ENCODE measurements around the gene BAAT.

DNA sequence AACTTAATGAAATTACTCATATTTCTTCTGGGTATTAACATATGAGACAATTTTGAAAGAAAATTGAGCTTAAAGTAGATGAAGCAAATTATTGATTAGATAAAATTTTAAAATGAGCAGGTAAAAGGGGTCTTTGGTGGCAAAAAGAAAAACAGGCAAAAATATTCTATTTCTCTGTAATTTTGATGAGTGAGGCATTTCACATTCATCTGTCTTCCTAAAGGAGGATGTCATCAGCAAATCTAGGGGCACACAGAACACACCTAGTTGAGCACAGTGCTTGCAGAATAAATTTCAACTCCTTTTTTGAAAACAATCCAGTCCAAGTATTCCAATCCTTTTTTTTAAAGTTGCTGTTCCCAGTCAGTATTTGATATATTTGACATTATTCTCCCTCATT lies 30.0 kb upstream of the BAAT start:
- TF ChIP-seq EZH2phosphoT487 (IDR thresholded peaks at IDR 0.05; ENCODE audit: insufficient read depth, low read depth): no peak
- TF ChIP-seq EZH2 (IDR thresholded peaks at IDR 0.05; ENCODE audit: insufficient read depth, poor library complexity, severe bottlenecking): no peak
